Retinal pigment epithelial cell (primary cell): Measurements from ENCODE around the gene RTL1.

ENCODE experiments used
- DNase-seq: peaks from one replicate; pipeline ENCODE4 v3.0.0-alpha.2; 2010; ENCODE audit warnings: low read depth
- H3K4me3 ChIP-seq: 2 replicates; pipeline ENCODE4 v1.5.1; 2011; ENCODE audit warnings: mild to moderate bottlenecking, low read length, control low read depth, moderate library complexity
- TF ChIP-seq, protein P1 (sequence below): conservative IDR thresholded peaks from 2 replicates; pipeline ENCODE4 v1.5.1; 2011; ENCODE audit warnings: low read depth, low read length, control low read depth, inconsistent platforms

The RTL1 gene

DNA sequence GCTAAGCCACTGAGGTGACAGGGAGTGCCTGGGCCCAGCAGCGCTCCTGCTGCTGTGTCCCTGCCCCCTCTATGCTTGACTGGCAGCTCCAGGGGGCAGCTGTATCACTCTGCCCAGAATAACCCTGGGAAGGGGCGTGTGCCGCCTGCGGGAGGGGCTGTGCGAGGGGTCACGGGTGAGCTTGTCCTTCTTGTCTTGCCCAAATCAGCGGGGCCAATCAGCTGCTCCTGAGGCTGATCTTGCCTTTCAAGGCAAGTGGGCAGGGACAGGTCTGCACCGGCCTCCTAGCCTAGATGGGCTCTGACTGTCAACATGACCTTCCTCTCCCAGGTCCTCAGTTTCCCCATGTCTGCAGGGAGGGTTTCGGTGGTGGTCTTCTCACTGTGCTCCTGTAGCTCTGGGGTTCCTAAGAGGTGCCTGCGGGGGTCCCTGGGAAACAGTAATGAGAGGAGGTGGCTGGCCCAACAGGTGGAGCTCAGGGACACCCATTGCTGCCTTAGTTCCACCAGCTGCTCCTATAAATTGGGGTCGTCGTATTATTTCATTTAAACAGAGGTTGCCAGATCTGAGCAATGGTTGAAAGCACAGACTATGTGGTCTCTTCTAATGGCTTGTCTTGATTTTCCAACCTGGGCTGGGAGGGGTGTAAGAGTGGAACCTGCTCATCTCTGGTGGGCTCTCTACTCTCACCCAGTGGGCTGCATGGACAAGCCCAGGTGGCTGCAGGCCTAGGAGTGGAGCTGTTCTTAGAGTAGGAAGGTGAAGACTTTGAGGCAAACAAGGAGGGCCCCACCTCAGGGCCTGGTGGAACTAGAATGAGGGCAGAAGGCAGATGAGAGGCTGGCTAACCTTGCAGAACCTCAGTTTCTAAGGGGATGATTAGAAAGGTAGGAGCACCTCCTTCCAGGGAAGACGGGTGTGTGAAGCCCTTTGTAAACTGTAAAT is 11.7 kb downstream of the RTL1 start:
- TF ChIP-seq, protein P1, sequence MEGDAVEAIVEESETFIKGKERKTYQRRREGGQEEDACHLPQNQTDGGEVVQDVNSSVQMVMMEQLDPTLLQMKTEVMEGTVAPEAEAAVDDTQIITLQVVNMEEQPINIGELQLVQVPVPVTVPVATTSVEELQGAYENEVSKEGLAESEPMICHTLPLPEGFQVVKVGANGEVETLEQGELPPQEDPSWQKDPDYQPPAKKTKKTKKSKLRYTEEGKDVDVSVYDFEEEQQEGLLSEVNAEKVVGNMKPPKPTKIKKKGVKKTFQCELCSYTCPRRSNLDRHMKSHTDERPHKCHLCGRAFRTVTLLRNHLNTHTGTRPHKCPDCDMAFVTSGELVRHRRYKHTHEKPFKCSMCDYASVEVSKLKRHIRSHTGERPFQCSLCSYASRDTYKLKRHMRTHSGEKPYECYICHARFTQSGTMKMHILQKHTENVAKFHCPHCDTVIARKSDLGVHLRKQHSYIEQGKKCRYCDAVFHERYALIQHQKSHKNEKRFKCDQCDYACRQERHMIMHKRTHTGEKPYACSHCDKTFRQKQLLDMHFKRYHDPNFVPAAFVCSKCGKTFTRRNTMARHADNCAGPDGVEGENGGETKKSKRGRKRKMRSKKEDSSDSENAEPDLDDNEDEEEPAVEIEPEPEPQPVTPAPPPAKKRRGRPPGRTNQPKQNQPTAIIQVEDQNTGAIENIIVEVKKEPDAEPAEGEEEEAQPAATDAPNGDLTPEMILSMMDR: no peak
- no peak for DNase-seq
- H3K4me3 ChIP-seq: no peak overlapping the region

DNA sequence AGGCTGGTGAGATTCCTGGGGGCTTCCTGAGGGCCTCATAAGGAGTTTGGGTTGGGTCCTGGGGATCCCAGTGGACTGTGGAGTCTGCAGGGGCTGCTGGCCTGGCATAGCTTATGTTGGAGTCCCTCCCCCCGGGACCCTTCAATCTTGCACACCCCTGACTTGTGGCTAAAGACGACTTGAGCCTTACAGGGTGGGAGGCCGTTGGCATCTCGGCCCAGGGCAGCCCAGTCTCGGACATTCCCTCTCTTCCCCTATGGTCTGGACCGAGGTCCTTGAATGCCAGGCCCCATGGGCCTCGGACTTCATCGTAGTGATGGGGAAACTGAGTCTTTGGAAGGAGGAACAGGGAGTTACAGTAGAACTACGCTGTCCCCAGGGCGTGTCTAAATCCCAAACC is 12.5 kb downstream of the RTL1 start:
- no peak overlapping the region for H3K4me3 ChIP-seq
- no peak for DNase-seq
- TF ChIP-seq, protein P1: no peak

DNA sequence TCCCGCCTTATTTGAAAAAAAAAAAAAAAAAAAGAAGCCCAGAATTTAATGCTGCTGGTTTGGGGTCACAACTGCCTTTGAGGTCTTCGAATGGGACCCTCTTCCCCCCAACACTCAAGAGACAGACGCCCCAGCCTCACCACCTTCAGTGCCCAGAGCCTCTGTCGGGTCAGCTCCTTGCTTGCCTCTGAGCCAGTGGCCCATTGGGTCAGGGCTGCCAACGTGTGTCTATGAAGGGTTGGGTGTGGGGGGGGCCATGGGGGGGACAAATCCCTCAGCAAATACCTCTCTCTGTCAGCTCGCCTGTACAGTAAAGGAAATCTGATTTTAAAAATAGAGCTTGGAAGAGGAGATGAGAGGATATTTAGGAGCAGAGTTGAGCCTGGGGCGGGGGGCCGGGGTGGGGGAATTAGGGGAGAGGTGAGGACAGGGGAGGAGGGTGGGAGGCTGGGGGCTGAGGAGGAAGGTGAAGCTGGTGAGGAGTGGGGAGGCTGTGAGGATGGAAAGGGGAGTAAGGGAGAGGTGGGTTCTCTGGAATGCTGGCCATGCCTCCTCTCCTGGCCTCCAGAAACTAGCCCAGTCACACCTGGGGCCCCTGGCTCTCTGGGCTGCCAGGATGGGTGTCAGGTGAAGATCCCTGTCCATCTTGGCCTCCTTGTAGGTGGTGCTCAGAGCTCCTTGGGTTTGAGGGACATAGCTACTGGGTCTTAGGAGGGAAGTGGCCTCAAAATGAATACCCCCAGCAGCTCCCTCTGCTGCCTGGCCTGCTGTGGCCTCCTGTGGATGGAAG is 13.3 kb downstream of the RTL1 start:
- TF ChIP-seq, protein P1: no peak
- H3K4me3 ChIP-seq: no peak overlapping the region
- DNase-seq: no peak

DNA sequence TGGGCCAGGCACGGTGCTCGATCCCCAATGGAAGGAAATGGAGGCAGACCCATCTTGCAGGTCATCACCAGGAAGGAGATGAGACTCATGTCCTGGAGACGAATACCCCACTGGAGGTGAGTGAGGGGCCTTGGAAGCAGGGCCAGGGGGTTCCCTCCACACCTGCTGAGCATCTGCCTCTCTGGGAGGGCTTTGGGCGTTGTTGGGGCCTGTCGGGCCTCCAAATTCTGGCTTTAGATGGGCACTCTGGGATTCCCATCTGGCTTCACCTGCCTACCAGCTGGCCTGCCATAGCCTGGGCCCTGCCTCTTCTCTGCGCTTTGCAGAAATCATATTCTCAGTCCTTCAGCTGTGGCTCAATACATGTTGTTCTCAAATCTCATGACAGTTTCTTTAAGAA is 13.9 kb downstream of the RTL1 start:
- no peak overlapping the region for H3K4me3 ChIP-seq
- TF ChIP-seq, protein P1: no peak
- DNase-seq: no peak

DNA sequence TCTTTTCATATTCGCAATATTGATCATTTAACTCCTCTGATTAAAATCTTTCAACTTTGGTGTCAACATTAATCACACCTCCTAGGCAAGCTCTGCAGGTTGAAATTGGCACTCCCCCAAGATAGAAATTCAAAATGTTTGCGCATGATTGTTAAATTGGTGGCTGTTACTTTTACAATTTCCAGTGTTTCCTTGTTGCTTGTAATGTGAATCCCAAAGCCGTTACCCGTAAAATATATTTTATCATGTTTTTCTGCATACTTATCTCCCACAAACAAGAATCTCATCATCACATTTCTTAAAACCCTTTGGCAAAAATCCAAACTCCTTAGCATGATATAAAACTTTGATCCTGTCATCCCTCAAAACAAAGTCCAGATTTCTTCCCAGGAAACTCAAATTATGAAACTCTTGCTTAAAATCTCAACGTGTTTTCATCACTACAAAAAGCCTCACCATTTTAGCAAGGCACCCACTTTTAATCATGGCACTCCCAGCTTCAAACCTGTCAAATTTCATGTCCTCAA is 14.7 kb downstream of the RTL1 start:
- TF ChIP-seq, protein P1: no peak
- DNase-seq: no peak
- H3K4me3 ChIP-seq: no peak overlapping the region

DNA sequence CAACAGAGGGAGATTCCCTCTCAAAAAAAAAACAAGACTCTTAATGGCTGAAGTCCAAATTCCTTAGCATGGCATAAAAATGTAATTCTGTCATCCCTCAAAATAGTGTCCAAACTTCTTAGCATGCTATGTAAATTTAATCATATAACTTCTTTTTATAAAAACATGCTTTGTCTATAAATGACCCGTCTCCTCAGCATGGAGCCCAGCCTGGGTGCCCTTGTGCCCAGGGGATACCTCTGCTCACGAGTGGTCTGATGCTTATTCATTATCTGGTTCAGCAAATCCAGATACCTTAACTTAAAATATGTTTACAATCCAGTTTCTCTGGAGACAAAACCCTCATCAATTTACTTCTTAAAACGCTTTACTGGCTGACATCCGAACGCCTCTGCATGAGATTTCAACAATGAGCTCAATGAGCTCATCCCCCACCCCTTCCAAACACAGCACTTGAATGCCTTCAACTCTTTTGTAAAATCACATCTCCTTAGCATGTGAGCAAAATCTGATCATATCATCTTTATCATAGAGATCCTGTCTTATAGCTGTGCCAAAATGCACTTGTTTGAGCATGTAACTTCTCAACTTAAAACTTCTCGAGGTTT is 15.7 kb downstream of the RTL1 start:
- H3K4me3 ChIP-seq: no peak overlapping the region
- TF ChIP-seq, protein P1: no peak
- DNase-seq: no peak
